Measurements from ENCODE around the gene HNRNPD. TPM values are rescaled to one million over a fixed set of nuclear protein-coding genes. Genes with fewer than 3 reads are reported as not detected.

Gene HNRNPD
- total and polyA plus RNA-seq, 2 of the 8 experiments (the other 6 are each of a cell fraction or from before 2014, with no cell fraction given), result 118 to 646 TPM

DNA sequence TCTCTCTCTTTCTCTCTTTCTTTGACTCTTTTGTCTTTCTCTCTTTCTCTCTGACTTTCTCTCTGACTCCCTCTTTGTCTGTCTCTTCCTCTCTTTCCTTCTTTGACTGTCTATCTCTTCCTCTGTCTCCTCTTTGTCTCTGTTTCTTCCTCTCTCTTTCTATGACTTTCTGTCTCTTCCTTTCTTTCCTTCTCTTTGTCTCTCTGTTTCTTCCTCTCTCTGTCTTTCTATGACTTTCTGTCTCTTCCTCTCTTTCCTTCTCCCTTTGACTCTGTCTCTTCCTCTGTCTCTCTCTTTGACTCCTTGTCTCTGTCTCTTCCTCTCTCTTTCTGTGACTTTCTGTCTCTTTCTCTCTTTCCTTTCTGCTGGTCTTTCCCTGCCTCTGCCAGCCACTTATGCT, 38.7 kb downstream of the HNRNPD start:
- no peak overlapping the region for H3K4me3 ChIP-seq (ENCODE audit: extremely low read depth in 1 of 4, insufficient read depth in 2 of 4, low read depth in 3 of 4, low read length in 4 of 4)
- CTCF ChIA-PET (ENCODE audit: partially characterized antibody), result no interaction called here
- H3K27ac ChIP-seq (ENCODE audit: low read depth, low read length), result no peak overlapping the region

More for the DNA sequence above, 38.7 kb downstream of the HNRNPD start:
- H4K8ac ChIP-seq (ENCODE audit: extremely low read depth, insufficient read depth, low read length), result no peak overlapping the region
- no peak overlapping the region for H2BK15ac ChIP-seq (ENCODE audit: low read length)
- H3K23me2 ChIP-seq (ENCODE audit: low read depth, low read length), result no peaks in the 10 kb centered on the region
- no peak overlapping the region for H3K4me2 ChIP-seq (ENCODE audit: insufficient read depth in 1 of 2, low read depth in 2 of 2, low read length in 2 of 2)
- no peak overlapping the region for H2BK20ac ChIP-seq (ENCODE audit: low read length)
- no peak overlapping the region for H3K4ac ChIP-seq (replicated peaks; ENCODE audit: insufficient read length, low read depth, low read length)
- no peak overlapping the region for H2AK5ac ChIP-seq (ENCODE audit: low read depth, low read length)
- no peaks in the 10 kb centered on the region for H3K9me3 ChIP-seq (ENCODE audit: insufficient read depth in 2 of 2, low read depth in 1 of 2, low read length in 1 of 2)
- no peak overlapping the region for H3K14ac ChIP-seq (ENCODE audit: insufficient read length)
- no peak overlapping the region for H4K5ac ChIP-seq (ENCODE audit: insufficient read length, low read depth, low read length)
- H3K9ac ChIP-seq (replicated peaks in 1 of 4; ENCODE audit: extremely low read depth in 1 of 4, low read depth in 3 of 4, low read length in 3 of 4), result no peak overlapping the region
- H3K79me1 ChIP-seq (ENCODE audit: low read depth, low read length), result no peaks in the 10 kb centered on the region
- H2AFZ ChIP-seq (ENCODE audit: low read length), result no peak overlapping the region
- H3K18ac ChIP-seq (ENCODE audit: extremely low read depth, low read length), result no peak overlapping the region
- FAIRE-seq, result no peak
- no peak overlapping the region for H3K23ac ChIP-seq (ENCODE audit: insufficient read length)
- no peak overlapping the region for H2BK5ac ChIP-seq (ENCODE audit: low read depth, low read length)
- H4K20me1 ChIP-seq (replicated peaks in 1 of 2; ENCODE audit: control insufficient read depth in 1 of 2, insufficient read depth in 2 of 2, low read length in 2 of 2), result no peaks in the 10 kb centered on the region
- no peaks in the 10 kb centered on the region for H3K36me3 ChIP-seq (ENCODE audit: control insufficient read depth in 2 of 4, insufficient read depth in 4 of 4, low read length in 3 of 4)
- H3K56ac ChIP-seq (replicated peaks; ENCODE audit: insufficient read length, low read depth, low read length), result no peak overlapping the region
- H3K27me3 ChIP-seq (replicated peaks in 1 of 4; ENCODE audit: control insufficient read depth in 3 of 4, extremely low read depth in 1 of 4, insufficient read depth in 3 of 4, low read length in 3 of 4), result no peaks in the 10 kb centered on the region
- H2BK12ac ChIP-seq (ENCODE audit: low read depth, low read length), result no peak overlapping the region
- POLR2A ChIA-PET (ENCODE audit: partially characterized antibody), result no interaction called here
- TF ChIP-seq KDM1A (IDR thresholded peaks at IDR 0.05; ENCODE audit: borderline replicate concordance, low read length), result no peak
- no peak for TF ChIP-seq FOSL1 (IDR thresholded peaks at IDR 0.05; ENCODE audit: insufficient read depth, low read depth, low read length)
- TF ChIP-seq, protein P1, sequence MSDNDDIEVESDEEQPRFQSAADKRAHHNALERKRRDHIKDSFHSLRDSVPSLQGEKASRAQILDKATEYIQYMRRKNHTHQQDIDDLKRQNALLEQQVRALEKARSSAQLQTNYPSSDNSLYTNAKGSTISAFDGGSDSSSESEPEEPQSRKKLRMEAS (IDR thresholded peaks at IDR 0.05), result no peak
- TF ChIP-seq KDM5A (IDR thresholded peaks at IDR 0.05; ENCODE audit: low read length), result no peak
- no peak for TF ChIP-seq EGR1 (IDR thresholded peaks at IDR 0.05; ENCODE audit: borderline replicate concordance, low read depth, low read length)
- TF ChIP-seq SRF (IDR thresholded peaks at IDR 0.05; ENCODE audit: low read depth, low read length), result no peak
- TF ChIP-seq SUZ12 (IDR thresholded peaks at IDR 0.05; ENCODE audit: low read length), result no peak
- TF ChIP-seq TBP (IDR thresholded peaks at IDR 0.05; ENCODE audit: low read depth, low read length), result no peak
- TF ChIP-seq, protein P2, sequence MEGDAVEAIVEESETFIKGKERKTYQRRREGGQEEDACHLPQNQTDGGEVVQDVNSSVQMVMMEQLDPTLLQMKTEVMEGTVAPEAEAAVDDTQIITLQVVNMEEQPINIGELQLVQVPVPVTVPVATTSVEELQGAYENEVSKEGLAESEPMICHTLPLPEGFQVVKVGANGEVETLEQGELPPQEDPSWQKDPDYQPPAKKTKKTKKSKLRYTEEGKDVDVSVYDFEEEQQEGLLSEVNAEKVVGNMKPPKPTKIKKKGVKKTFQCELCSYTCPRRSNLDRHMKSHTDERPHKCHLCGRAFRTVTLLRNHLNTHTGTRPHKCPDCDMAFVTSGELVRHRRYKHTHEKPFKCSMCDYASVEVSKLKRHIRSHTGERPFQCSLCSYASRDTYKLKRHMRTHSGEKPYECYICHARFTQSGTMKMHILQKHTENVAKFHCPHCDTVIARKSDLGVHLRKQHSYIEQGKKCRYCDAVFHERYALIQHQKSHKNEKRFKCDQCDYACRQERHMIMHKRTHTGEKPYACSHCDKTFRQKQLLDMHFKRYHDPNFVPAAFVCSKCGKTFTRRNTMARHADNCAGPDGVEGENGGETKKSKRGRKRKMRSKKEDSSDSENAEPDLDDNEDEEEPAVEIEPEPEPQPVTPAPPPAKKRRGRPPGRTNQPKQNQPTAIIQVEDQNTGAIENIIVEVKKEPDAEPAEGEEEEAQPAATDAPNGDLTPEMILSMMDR (IDR thresholded peaks at IDR 0.05; ENCODE audit: control extremely low read depth in 1 of 3, insufficient read depth in 1 of 3, low read depth in 1 of 3, low read length in 3 of 3), result no peak
- no peak for TF ChIP-seq NANOG (IDR thresholded peaks at IDR 0.05; ENCODE audit: insufficient read depth, low read depth, low read length, poor library complexity, severe bottlenecking)
- no peak for TF ChIP-seq ZNF274 (IDR thresholded peaks at IDR 0.05; ENCODE audit: borderline replicate concordance, extremely low read depth, low read length)
- no peak for TF ChIP-seq MAFK (IDR thresholded peaks at IDR 0.05; ENCODE audit: low read depth, low read length)
- TF ChIP-seq CBX8 (IDR thresholded peaks at IDR 0.05; ENCODE audit: borderline replicate concordance, low read depth, low read length), result no peak
- no peak for DNase-seq (ENCODE audit: low read depth in 1 of 2, low spot score in 2 of 2)
- H4K91ac ChIP-seq (replicated peaks; ENCODE audit: insufficient read length, low read length), result no peak overlapping the region
- H3K4me1 ChIP-seq (replicated peaks in 1 of 4; ENCODE audit: control insufficient read depth in 3 of 4, insufficient read depth in 4 of 4, low read length in 3 of 4), result no peaks in the 10 kb centered on the region
- no peak overlapping the region for H2BK120ac ChIP-seq (replicated peaks; ENCODE audit: low read depth, low read length)
- no peaks in the 10 kb centered on the region for H3K79me2 ChIP-seq (ENCODE audit: control insufficient read depth in 1 of 2, insufficient read depth in 2 of 2, low read length in 2 of 2)

Data from H1 (cell line).